Activated effector memory CD4-positive, alpha-beta T cell treated with Interleukin-2 at 50 U/mL for 16 hours (primary cell): ENCODE measurements around the gene LINC01488.

Experiments used
- DNase-seq: peaks from one replicate; pipeline ENCODE4 v3.0.0-alpha.2; 2020

Gene LINC01488

DNA sequence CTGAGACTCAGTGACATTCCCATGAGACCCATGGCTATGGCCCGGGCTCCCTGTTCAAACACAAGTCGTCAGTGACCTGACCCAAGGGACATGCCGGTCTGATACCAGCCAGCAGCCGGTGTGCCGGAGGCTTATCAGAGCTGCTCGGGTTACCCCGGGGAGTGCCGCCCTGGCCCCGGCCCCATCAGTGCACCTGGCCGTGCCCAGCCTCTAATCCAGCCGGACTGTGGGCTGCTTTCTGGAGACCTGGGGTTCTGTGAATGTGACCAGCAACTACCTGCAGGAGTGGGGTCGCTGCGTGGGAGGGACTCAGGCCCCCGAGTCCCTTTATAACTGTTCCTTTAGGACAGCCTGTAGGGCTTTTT is 52.7 kb downstream of the LINC01488 start:
- no peak for DNase-seq

- DNase-seq, result no peak
Measured at GRCh38 chr11:69535908-69536307, 54.4 kb downstream of the LINC01488 start.

DNA sequence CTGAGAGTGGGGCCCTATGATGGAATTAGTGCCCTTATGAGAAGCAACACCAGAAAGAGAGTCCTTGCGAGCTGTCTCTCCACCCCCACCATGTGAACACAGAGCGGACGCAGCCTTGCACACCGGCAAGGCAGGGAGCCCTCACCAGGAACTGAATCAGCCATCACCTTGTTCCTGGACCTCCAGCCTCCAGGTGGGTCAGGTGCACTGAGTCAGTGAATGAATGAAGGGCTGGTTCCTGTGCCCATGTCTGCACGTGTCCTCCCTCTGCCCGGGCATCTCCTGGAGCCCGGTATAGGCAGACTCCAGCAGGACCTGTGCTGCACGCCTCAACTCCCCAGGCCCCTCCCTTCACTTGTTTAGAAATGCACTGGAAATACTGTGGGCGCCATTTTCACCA is 54.9 kb downstream of the LINC01488 start:
- no peak for DNase-seq

DNA sequence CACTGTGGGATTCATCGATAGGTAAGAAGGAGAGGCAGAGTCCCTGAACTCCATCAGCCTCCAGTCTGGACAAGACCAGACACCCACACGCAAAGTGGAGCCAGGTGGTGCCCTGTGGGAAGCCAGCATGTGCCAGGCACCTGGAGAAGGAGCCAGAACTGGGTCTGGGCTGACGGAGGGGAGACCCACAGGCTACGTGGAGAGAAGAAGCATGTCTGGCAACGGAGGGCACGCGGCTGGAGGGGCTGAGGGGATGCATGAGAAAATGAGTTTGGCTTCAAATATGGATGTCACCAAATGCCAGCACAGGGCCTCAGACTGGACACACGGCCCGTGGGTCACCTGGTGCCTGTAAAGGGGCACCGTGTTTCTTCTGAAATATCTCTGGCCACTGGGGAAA is 55.7 kb downstream of the LINC01488 start:
- no peak for DNase-seq

DNA sequence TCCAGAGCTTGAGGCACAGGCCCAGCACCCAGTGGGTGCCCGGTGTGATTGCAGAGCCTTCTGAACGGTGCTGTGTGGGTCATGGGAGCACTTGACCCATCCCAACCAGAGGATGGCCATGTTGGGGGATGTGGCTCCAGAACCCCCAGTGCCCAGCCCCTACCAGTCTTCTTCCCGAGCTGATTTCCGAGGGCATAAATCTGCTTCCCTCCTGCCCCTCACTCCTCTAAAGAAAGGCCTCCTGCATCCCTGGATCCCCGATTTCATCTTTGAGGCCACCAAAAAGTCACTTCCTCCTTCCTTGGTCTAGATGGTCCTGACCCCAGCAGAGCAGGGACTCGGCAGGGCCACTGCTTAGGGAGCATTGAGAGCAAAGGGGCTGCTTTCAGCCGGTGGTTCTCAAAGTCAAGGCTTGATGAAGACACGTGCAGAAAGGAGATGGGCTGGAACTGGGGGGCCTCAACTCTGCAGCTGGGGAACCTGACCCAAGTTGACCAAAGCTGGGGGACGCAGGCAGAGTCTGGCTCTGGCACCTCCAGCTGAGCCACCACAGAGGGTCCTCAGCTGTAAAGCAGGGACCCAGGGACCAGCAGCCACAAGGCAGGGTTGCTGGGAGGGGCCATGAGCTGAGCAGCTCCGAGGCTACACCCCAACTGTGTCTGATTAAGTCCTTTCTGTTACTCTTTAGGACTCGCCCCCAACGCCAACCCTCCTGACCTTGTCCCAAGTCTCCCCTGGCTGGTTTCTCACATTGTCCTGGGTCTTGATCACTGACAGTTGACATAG is 56.6 kb downstream of the LINC01488 start:
- no peak for DNase-seq

- DNase-seq, result no peak
Measured at GRCh38 chr11:69538854-69539253, 57.4 kb downstream of the LINC01488 start.

DNA sequence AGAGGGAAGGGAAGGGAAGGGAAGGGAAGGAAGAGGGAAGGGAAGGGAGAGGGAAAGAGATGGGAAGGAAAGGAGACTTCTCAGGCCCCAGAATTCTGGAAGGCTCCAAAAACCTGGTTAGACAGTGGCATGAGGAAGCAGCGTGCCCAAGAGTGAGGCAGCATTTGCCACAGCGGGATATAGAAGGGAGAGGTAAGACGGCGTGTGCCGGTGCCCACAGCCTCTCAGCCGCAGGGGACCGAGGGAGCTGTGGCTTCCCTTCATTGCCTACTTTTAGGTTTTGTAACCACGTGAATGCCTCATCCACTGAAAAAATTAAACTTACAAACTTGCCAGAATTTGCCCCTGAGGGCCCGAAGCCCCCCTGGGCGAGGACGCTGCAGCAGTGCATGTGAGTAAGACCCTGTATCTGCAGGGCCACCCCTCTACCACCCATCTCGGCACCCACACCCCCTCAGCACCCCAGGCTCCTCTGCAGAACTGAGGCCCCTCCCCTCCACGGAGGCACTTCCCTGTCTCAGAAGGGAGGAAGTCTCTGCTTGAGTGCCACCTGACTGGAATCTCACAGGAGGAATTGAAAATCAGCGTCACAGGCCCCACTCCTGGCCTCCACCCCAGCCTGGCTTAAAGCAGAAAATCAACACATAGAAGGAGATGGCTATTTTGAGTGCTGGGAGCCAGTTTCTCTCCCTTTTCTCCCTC is 58.1 kb downstream of the LINC01488 start:
- DNase-seq, result no peak

GRCh38 chr11:69540118-69541000 is 58.9 kb downstream of the LINC01488 start:
- no peak for DNase-seq

GRCh38 chr11:69541001-69541285 is 59.5 kb downstream of the LINC01488 start:
- DNase-seq, result no peak

DNA sequence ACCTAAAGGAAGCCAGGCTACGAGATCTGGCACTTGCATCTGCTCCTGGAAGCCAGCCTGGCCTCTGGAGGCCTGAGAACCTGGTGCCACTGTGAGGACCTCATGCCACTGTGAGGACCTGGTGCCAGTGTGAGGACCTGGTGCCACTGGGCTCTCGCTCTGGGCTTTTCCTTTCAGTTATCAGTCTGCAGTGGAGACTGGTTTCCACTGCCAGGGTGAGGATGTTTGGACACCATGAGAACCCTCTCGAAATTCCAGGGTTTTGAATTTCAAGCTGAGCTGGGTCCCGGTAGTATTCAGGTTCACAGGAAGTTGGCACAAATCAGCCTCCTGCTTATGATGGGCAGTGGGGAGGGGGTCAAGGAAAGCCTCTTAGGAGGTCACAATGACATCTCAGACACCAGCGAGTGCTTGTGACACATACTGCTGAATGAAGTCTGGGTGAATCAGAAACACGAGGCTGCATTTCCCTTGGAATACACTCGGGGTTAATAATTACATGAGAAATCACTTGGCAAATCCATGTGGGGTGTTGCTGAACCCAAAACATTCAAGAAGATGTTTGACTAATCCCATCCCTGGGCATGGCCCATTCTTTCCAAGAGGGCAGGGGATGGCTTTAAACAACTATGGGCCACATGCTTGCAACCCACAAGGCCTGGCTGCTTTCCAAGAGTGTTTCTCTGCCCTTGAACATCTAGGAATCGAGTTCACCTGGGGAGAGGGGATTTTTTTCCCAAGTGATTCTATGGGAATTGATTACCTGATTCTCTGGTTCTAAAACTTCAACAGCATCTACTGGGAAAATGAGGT is 60.2 kb downstream of the LINC01488 start:
- DNase-seq, result no peak

DNA sequence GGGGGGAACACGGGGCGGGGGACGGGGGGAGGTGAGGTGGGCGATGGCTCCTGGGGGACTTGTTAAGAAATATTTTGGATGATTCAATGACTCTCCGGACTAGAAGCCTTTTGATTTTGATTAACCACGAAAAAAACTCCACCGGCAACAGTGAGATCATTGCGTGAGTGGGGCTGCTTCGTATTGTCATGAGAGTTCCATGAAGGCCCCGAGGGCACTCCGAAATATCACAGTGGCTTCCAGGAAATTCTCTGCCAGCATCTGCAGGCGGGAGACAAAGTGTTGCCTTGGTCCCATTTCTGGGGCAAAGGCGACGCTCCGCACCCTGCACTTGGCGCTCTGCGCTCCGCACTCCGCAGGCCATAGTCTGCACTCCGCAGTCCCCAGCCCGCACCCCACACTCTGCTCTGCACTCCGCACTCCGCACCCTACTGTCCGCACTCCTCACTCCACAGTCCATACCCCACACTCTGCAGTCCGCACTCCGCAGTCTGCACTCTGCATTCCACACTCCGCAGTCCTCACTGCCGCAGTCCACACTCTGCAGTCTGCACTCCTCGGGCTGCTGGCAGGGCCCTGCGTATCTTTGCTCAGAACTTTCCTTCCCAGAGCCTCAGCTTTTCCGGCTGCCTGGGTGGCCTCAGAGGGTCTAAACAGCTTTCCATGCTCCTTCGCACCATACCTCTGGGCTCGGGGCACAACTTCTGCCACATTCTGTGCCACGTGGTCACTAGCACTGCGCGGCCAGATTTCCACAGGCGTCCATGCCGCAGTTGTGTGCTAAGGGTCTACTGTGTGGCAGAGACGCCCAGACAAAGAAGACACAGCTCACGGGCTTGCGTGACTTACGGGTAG is 61.1 kb downstream of the LINC01488 start:
- no peak for DNase-seq
